Panc1 (cell line): ENCODE measurements around the gene CNTN5. TPM values are rescaled to one million over a fixed set of nuclear protein-coding genes. Genes with fewer than 3 reads are reported as not detected.

ENCODE experiments used
- ATAC-seq: fragments of 200-7000 bp; cut with Tn5 transposase; 2 replicates; pipeline ENCODE4 v1.9.1; 2020; ENCODE audit warnings: mild to moderate bottlenecking, moderate library complexity
- BruUV-seq: library from RNA; stranded (reverse); fragments of 400-500 nt; replicated peaks from 2 replicates; lab custom pipeline; 2021; lab: Mats Ljungman, UMichigan
- CTCF ChIA-PET: fragments of 300-600 bp; sonication (Branson Sonifier 250); formaldehyde crosslinking; loops from one replicate; lab custom pipeline; 2022; ENCODE audit warnings: antibody characterized with exemption; lab: Charles Lee
- POLR2A ChIA-PET: fragments of 300-600 bp; sonication (Branson Sonifier 250); formaldehyde crosslinking; loops from one replicate; lab custom pipeline; 2022; ENCODE audit warnings: antibody characterized with exemption; lab: Charles Lee
- DNase-seq: peaks from one replicate; pipeline ENCODE4 v3.0.0-alpha.2; 2010; ENCODE audit warnings: low read depth, low spot score
- H3K27ac ChIP-seq: 2 replicates; pipeline ENCODE4 v1.5.1; 2011; ENCODE audit warnings: mild to moderate bottlenecking, low read length, inconsistent platforms
- H3K27me3 ChIP-seq: fragments of 200-500 bp; sonication (Bioruptor generic); 2 replicates; pipeline ENCODE4 v1.6.0; 2014; ENCODE audit warnings: low read length, inconsistent platforms; ENCODE audit not compliant: control insufficient read depth, insufficient read depth
- H3K36me3 ChIP-seq: fragments of 200-500 bp; sonication (Bioruptor generic); 2 replicates; pipeline ENCODE4 v1.5.1; 2014; ENCODE audit warnings: inconsistent platforms, mild to moderate bottlenecking, low read length, moderate library complexity; ENCODE audit not compliant: control insufficient read depth, insufficient read depth
- H3K4me1 ChIP-seq: 2 replicates; pipeline ENCODE4 v1.5.1; 2011; ENCODE audit warnings: inconsistent platforms, mild to moderate bottlenecking, low read length, moderate library complexity; ENCODE audit not compliant: control insufficient read depth, insufficient read depth
- H3K4me3 ChIP-seq, 2 experiments: 2 replicates each; pipeline ENCODE4 v1.5.1; 2011 to 2012; ENCODE audit warnings: low read depth in 2 of 2, low read length in 2 of 2, mild to moderate bottlenecking in 2 of 2, inconsistent platforms in 1 of 2, moderate library complexity in 1 of 2
- H3K9me3 ChIP-seq: fragments of 200-500 bp; sonication (Bioruptor generic); 2 replicates; pipeline ENCODE4 v1.5.1; 2014; ENCODE audit warnings: low read depth, mild to moderate bottlenecking, inconsistent platforms, low read length, moderate library complexity; ENCODE audit not compliant: control insufficient read depth, insufficient read depth
- POLR2AphosphoS5 ChIP-seq: IDR thresholded peaks from 2 replicates; pipeline ENCODE4 v1.6.1; 2012; ENCODE audit warnings: mild to moderate bottlenecking, low read depth, low read length, moderate library complexity
- SIN3A ChIP-seq: IDR thresholded peaks from 2 replicates; pipeline ENCODE4 v1.6.1; 2012; ENCODE audit warnings: low read depth, mild to moderate bottlenecking, low read length, moderate library complexity, borderline replicate concordance; ENCODE audit not compliant: insufficient read depth
- TCF7L2 ChIP-seq: IDR thresholded peaks from 2 replicates; pipeline ENCODE4 v1.6.1; 2011; ENCODE audit warnings: mild to moderate bottlenecking, low read depth, low read length, inconsistent platforms
- in situ Hi-C: cut with HindIII; loops from 2 replicates; pipeline ENCODE4 v1.10.0; 2016; ENCODE audit warnings: low sequenced_read_pairs, low pct_unique_long_range_greater_than_20kb
- intact Hi-C: fragments of 100-400 bp; cut with micrococcal nuclease; formaldehyde crosslinking; loops from one replicate; pipeline ENCODE4 v1.10.0; 2022; ENCODE audit not compliant: unreplicated experiment
- total RNA-seq: library from RNA; stranded (reverse); gene quantifications from one replicate; pipeline ENCODE4 v1.2.1, GENCODE V29; 2021; ENCODE audit not compliant: unreplicated experiment
- TF ChIP-seq, protein P1 (sequence below): fragments of 450-650 bp; IDR thresholded peaks from 2 replicates; pipeline ENCODE4 v1.5.1; 2017; ENCODE audit warnings: mild to moderate bottlenecking
- TF ChIP-seq, protein P2 (sequence below), 2 experiments: IDR thresholded peaks; 2 replicates each; pipeline ENCODE4 v1.6.1; 2011 to 2012; ENCODE audit warnings: low read depth in 2 of 2, control low read depth in 1 of 2, low read length in 1 of 2, mild to moderate bottlenecking in 1 of 2, moderate library complexity in 1 of 2; ENCODE audit not compliant: insufficient read depth in 1 of 2

The CNTN5 gene
- total RNA-seq, 1 experiment from 2014 or later, result not detected

DNA sequence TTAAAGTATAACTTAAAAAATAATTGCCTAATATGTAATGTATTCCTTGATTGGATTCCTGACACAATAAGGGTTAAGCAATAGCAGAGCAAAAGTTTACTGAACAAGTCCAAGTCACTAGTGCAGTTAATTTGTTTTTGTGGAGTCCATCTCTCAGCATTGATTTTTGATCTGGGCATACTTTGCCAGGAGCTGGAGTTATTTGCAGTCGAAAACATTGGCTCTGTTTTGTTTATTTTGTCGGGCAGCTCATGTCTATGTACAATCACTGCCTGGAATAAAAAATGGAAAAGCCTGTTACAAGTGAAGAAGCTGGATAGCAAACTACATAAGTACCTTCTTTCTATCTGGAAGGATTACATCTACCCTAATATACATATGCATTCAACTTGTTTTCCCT is 625.2 kb downstream of the CNTN5 start:
- Histone ChIP-seq H3K36me3 (no peaks in the 10 kb centered on the region), H3K27me3 (no peaks in the 10 kb centered on the region), H3K9me3 (no peaks in the 10 kb centered on the region), H3K27ac (no peak overlapping the region), H3K4me3 (no peak overlapping the region), H3K4me1 (no peaks in the 10 kb centered on the region)
- intact Hi-C loops (no loop called here), in situ Hi-C loops (no loop called here)
- DNase-seq, result no peak
- no peak for ATAC-seq
- POLR2A ChIA-PET, result no interaction called here
- CTCF ChIA-PET, result no interaction called here
- TF ChIP-seq, protein P1, sequence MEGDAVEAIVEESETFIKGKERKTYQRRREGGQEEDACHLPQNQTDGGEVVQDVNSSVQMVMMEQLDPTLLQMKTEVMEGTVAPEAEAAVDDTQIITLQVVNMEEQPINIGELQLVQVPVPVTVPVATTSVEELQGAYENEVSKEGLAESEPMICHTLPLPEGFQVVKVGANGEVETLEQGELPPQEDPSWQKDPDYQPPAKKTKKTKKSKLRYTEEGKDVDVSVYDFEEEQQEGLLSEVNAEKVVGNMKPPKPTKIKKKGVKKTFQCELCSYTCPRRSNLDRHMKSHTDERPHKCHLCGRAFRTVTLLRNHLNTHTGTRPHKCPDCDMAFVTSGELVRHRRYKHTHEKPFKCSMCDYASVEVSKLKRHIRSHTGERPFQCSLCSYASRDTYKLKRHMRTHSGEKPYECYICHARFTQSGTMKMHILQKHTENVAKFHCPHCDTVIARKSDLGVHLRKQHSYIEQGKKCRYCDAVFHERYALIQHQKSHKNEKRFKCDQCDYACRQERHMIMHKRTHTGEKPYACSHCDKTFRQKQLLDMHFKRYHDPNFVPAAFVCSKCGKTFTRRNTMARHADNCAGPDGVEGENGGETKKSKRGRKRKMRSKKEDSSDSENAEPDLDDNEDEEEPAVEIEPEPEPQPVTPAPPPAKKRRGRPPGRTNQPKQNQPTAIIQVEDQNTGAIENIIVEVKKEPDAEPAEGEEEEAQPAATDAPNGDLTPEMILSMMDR, result no peak
- BruUV-seq, result no TSS peak

DNA sequence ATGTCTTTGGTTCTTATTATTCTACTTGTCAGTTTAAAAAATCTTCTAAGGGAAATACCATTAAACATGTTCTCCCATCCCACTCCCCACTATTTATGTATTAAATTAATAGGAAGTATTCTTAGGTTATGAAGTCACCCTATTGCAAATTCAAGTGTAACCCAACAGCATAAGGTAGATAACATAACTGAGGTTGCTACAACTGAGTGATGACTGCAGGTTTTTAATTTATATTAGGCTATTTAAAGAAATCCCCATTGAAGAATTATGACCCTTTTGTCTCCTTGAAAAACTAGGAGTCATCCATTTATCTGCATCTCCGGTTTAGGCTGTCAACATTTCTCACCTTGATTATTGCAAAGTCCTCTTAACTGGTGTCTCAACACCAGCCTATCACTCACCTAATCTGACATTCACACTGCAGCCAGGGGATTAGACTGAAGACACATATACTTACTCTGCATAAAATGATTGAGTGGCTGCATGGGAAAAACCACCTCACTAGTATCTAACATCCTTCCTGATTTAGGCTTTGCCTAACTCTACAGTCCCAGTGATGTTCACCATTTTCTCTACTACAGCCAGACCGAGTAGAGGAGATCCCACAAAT is 649.4 kb downstream of the CNTN5 start:
- intact Hi-C loops, result no loop called here
- H3K4me3 ChIP-seq, result no peak overlapping the region
- ChIA-PET CTCF (no interaction called here), POLR2A (no interaction called here)
- ATAC-seq (no peak), DNase-seq (no peak)
- H3K4me1 ChIP-seq, result no peaks in the 10 kb centered on the region
- in situ Hi-C loops, result no loop called here
- H3K27ac ChIP-seq, result no peak overlapping the region
- no peaks in the 10 kb centered on the region for H3K27me3 ChIP-seq
- no TSS peak for BruUV-seq
- H3K9me3 ChIP-seq, result no peaks in the 10 kb centered on the region
- H3K36me3 ChIP-seq, result no peaks in the 10 kb centered on the region
- TF ChIP-seq, protein P2, sequence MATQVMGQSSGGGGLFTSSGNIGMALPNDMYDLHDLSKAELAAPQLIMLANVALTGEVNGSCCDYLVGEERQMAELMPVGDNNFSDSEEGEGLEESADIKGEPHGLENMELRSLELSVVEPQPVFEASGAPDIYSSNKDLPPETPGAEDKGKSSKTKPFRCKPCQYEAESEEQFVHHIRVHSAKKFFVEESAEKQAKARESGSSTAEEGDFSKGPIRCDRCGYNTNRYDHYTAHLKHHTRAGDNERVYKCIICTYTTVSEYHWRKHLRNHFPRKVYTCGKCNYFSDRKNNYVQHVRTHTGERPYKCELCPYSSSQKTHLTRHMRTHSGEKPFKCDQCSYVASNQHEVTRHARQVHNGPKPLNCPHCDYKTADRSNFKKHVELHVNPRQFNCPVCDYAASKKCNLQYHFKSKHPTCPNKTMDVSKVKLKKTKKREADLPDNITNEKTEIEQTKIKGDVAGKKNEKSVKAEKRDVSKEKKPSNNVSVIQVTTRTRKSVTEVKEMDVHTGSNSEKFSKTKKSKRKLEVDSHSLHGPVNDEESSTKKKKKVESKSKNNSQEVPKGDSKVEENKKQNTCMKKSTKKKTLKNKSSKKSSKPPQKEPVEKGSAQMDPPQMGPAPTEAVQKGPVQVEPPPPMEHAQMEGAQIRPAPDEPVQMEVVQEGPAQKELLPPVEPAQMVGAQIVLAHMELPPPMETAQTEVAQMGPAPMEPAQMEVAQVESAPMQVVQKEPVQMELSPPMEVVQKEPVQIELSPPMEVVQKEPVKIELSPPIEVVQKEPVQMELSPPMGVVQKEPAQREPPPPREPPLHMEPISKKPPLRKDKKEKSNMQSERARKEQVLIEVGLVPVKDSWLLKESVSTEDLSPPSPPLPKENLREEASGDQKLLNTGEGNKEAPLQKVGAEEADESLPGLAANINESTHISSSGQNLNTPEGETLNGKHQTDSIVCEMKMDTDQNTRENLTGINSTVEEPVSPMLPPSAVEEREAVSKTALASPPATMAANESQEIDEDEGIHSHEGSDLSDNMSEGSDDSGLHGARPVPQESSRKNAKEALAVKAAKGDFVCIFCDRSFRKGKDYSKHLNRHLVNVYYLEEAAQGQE (IDR thresholded peaks at IDR 0.05; ENCODE audit: insufficient read depth in 1 of 2, low read depth in 2 of 2, low read length in 1 of 2), result no peak
- TF ChIP-seq SIN3A (no peak), TCF7L2 (no peak), POLR2AphosphoS5 (no peak)
- TF ChIP-seq, protein P1, result no peak
